ENCODE results near the gene GHR. TPM values are rescaled to one million over a fixed set of nuclear protein-coding genes. Genes with fewer than 3 reads are reported as not detected.

GHR gene
- total RNA-seq, 1 donor from 2014 or later = 6.6 TPM

- Mint-ChIP-seq H3K27me3 (no peaks in the 10 kb centered on the region), H3K4me1 (ENCODE audit: low read depth) (peaks cover 3% of the 10 kb centered on the region), H3K36me3 (ENCODE audit: insufficient read depth) (no peaks in the 10 kb centered on the region), H3K27ac (no peak overlapping the region), H3K9me3 (ENCODE audit: low read depth) (no peaks in the 10 kb centered on the region), H3K4me3 (ENCODE audit: low read depth) (no peak overlapping the region)
- DNase-seq (ENCODE audit: low spot score, unreplicated experiment) = no peak
- no peak for TF ChIP-seq CTCF (IDR thresholded peaks at IDR 0.05; ENCODE audit: unreplicated experiment)
Measured at GRCh38 chr5:42612750-42613366, 189.6 kb downstream of the GHR start.

- Mint-ChIP-seq H3K4me1 (ENCODE audit: low read depth) (peaks cover 3% of the 10 kb centered on the region), H3K27me3 (no peaks in the 10 kb centered on the region), H3K27ac (no peak overlapping the region), H3K36me3 (ENCODE audit: insufficient read depth) (no peaks in the 10 kb centered on the region), H3K9me3 (ENCODE audit: low read depth) (no peaks in the 10 kb centered on the region), H3K4me3 (ENCODE audit: low read depth) (no peak overlapping the region)
- no peak for DNase-seq (ENCODE audit: low spot score, unreplicated experiment)
- no peak for TF ChIP-seq CTCF (IDR thresholded peaks at IDR 0.05; ENCODE audit: unreplicated experiment)
Measured at GRCh38 chr5:42614509-42614908, 191.3 kb downstream of the GHR start.

DNA sequence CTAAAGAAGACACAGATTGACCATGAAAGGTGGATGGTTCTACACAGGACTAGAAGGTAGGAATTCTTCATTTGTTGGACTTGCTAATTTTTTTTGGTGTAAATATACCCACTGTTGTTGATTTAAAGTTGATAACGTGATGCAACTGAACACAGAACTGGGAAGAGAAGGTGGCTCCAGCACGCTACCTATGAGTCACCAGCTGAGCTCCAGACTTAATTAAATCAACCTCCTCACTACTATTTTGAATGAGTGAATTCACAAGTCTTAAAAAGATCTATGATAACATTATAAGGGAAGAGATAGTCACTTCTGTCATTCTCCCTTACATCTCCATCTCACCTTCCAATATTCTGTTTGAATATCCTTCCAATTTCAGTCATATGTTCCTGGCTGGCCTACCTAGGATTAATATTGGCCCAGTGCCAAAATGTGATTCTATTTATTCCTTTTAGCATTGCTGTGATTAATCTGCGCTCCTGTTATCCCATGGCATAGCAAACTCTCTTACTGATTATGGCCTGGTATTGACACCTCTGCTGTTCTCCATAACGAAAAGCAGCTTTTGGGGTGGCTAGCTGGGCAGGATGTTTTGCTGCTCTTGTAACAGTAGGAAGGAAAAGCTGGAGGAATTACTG, 197.5 kb downstream of the GHR start:
- H3K4me1 Mint-ChIP-seq (ENCODE audit: low read depth) = no peaks in the 10 kb centered on the region
- no peak for DNase-seq (ENCODE audit: low spot score, unreplicated experiment)
- H3K27me3 Mint-ChIP-seq = no peaks in the 10 kb centered on the region
- H3K36me3 Mint-ChIP-seq (ENCODE audit: insufficient read depth) = no peaks in the 10 kb centered on the region
- H3K4me3 Mint-ChIP-seq (ENCODE audit: low read depth) = no peak overlapping the region
- H3K9me3 Mint-ChIP-seq (ENCODE audit: low read depth) = no peaks in the 10 kb centered on the region
- no peak overlapping the region for H3K27ac Mint-ChIP-seq
- no peak for TF ChIP-seq CTCF (IDR thresholded peaks at IDR 0.05; ENCODE audit: unreplicated experiment)

DNA sequence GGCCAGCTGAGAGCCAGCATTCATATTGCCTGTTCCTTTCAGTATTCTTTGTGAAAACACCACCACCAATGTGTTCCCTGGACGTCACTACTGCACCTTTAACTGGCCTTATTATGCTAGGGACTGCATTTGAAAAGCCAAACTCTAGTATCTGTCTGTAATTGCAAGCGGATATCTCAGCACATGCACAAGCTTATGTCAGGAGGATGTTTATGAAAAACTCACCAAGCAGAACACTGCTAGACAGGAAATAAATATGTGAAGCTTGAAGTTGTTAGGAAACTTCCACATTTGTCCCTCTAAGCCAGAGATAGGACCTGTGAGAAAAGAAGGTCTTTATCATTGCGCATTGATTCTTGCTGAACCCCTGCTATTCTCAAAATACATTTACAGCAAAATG, 198.0 kb downstream of the GHR start:
- no peaks in the 10 kb centered on the region for H3K36me3 Mint-ChIP-seq (ENCODE audit: insufficient read depth)
- DNase-seq (ENCODE audit: low spot score, unreplicated experiment) = no peak
- no peak overlapping the region for H3K4me3 Mint-ChIP-seq (ENCODE audit: low read depth)
- no peak for TF ChIP-seq CTCF (IDR thresholded peaks at IDR 0.05; ENCODE audit: unreplicated experiment)
- peak overlapping the region; percentile 44 for H3K27ac Mint-ChIP-seq
- H3K27me3 Mint-ChIP-seq = no peaks in the 10 kb centered on the region
- no peaks in the 10 kb centered on the region for H3K4me1 Mint-ChIP-seq (ENCODE audit: low read depth)
- no peaks in the 10 kb centered on the region for H3K9me3 Mint-ChIP-seq (ENCODE audit: low read depth)

DNA sequence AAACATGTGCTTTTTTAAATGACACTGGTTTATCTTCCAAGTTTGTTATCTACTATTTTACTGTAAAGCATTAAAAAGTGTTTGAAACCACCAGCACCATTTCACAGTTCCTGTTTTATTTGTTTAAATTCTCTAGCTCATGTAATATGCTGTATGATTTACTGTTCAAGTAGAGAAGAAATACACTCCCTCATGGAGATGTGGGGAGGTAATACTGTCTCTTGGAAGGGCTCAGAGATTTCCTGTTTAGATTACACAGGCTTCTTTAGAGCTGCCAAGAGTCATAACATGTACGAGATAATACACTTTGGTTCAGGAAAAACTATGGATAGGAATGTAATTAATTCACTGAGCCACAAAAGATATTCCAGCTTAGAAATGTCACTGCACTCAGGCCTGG, 198.4 kb downstream of the GHR start:
- no peak overlapping the region for H3K27ac Mint-ChIP-seq
- H3K9me3 Mint-ChIP-seq (ENCODE audit: low read depth) = no peaks in the 10 kb centered on the region
- TF ChIP-seq CTCF (IDR thresholded peaks at IDR 0.05; ENCODE audit: unreplicated experiment) = no peak
- H3K27me3 Mint-ChIP-seq = no peaks in the 10 kb centered on the region
- DNase-seq (ENCODE audit: low spot score, unreplicated experiment) = no peak
- no peaks in the 10 kb centered on the region for H3K36me3 Mint-ChIP-seq (ENCODE audit: insufficient read depth)
- no peaks in the 10 kb centered on the region for H3K4me1 Mint-ChIP-seq (ENCODE audit: low read depth)
- no peak overlapping the region for H3K4me3 Mint-ChIP-seq (ENCODE audit: low read depth)
